ENCODE measurements around the gene TPPP2.

- TF ChIP-seq POLR2A (IDR thresholded peaks at IDR 0.05) (no peak), CTCF (IDR thresholded peaks at IDR 0.05) (no peak)
Observed at GRCh38 chr14:21075719-21076437, 45.9 kb downstream of the TPPP2 start.
